A673 (cell line): ENCODE data around the gene HLCS. TPM values are rescaled to one million over a fixed set of nuclear protein-coding genes. Genes with fewer than 3 reads are reported as not detected.

ENCODE experiments used
- BruUV-seq: library from RNA; stranded (reverse); fragments of 400-500 nt; replicated peaks from 2 replicates; lab custom pipeline; 2021; lab: Mats Ljungman, UMichigan
- CTCF ChIA-PET: fragments of 300-600 bp; sonication (Branson Sonifier 250); formaldehyde crosslinking; loops from one replicate; lab custom pipeline; 2022; ENCODE audit warnings: antibody characterized with exemption; lab: Charles Lee
- POLR2A ChIA-PET: fragments of 300-600 bp; sonication (Branson Sonifier 250); formaldehyde crosslinking; loops from one replicate; lab custom pipeline; 2022; ENCODE audit warnings: antibody characterized with exemption; ENCODE audit not compliant: low non-redundant PET; lab: Charles Lee
- DNase-seq: peaks from one replicate; pipeline ENCODE4 v3.0.0-alpha.2; 2015; ENCODE audit warnings: low spot score
- H3K27ac ChIP-seq: fragments of 200-600 bp; sonication (generic); 2 replicates; pipeline ENCODE4 v1.5.1; 2016; ENCODE audit warnings: mixed run types, low read depth, mild to moderate bottlenecking, mixed read lengths, antibody characterized with exemption, low read length; ENCODE audit not compliant: poor library complexity, severe bottlenecking
- H3K27me3 ChIP-seq: fragments of 200-600 bp; sonication (generic); replicated peaks from 2 replicates; pipeline ENCODE4 v1.6.1; 2017; ENCODE audit warnings: mixed run types, low read depth, mild to moderate bottlenecking, mixed read lengths, antibody characterized with exemption, low read length; ENCODE audit not compliant: insufficient read depth, poor library complexity
- H3K36me3 ChIP-seq: fragments of 200-600 bp; sonication (generic); 2 replicates; pipeline ENCODE4 v1.6.1; 2016; ENCODE audit warnings: mixed run types, mild to moderate bottlenecking, mixed read lengths, antibody characterized with exemption, low read length; ENCODE audit not compliant: insufficient read depth, poor library complexity, severe bottlenecking
- H3K4me1 ChIP-seq: fragments of 200-600 bp; sonication (generic); 2 replicates; pipeline ENCODE4 v1.6.1; 2017; ENCODE audit warnings: mixed run types, mild to moderate bottlenecking, mixed read lengths, antibody characterized with exemption, low read length; ENCODE audit not compliant: insufficient read depth, poor library complexity, severe bottlenecking
- H3K4me3 ChIP-seq: fragments of 200-600 bp; sonication (generic); 2 replicates; pipeline ENCODE4 v1.5.1; 2016; ENCODE audit warnings: low read depth, mixed run types, mild to moderate bottlenecking, mixed read lengths, low read length; ENCODE audit not compliant: poor library complexity, severe bottlenecking
- H3K9me3 ChIP-seq: fragments of 200-600 bp; sonication (generic); 2 replicates; pipeline ENCODE4 v1.6.1; 2016; ENCODE audit warnings: mixed run types, low read depth, mild to moderate bottlenecking, mixed read lengths, antibody characterized with exemption, low read length; ENCODE audit not compliant: poor library complexity, severe bottlenecking
- CTCF ChIP-seq: fragments of 300-800, 200-600 bp; sonication (generic); conservative IDR thresholded peaks from 2 replicates; pipeline ENCODE4 v1.5.1; 2017; ENCODE audit warnings: low read depth, mild to moderate bottlenecking, antibody characterized with exemption, low read length, moderate library complexity, mixed read lengths
- EZH2 ChIP-seq: fragments of 200-600 bp; sonication (generic); IDR thresholded peaks from 2 replicates; pipeline ENCODE4 v1.6.1; 2017; ENCODE audit warnings: borderline replicate concordance, low read depth, mild to moderate bottlenecking, mixed read lengths, antibody characterized with exemption, low read length; ENCODE audit not compliant: poor library complexity, severe bottlenecking
- intact Hi-C: fragments of 100-400 bp; cut with micrococcal nuclease; formaldehyde crosslinking; loops from one replicate; pipeline ENCODE4 v1.10.0; 2022; ENCODE audit not compliant: unreplicated experiment
- total RNA-seq: library from RNA; stranded (reverse); gene quantifications from 2 replicates; pipeline ENCODE4 v1.2.3, GENCODE V29; 2021

Gene HLCS
- total RNA-seq, 1 experiment from 2014 or later: 15.3 TPM

- no peak overlapping the region for H3K27ac ChIP-seq
- CTCF ChIA-PET: interaction anchor here (0.6 kb wide), 1 partner anchor 115 kb away, joined by 3 read pairs; no protein-coding TSS in a partner anchor
- peaks cover 9% of the 10 kb centered on the region for H3K4me1 ChIP-seq
- intact Hi-C loops: no loop called here
- H3K36me3 ChIP-seq: no peaks in the 10 kb centered on the region
- H3K4me3 ChIP-seq: no peak overlapping the region
- TF ChIP-seq CTCF (no peak), EZH2 (no peak)
- no peaks in the 10 kb centered on the region for H3K9me3 ChIP-seq
- H3K27me3 ChIP-seq: no peaks in the 10 kb centered on the region
- POLR2A ChIA-PET: no interaction called here
- DNase-seq: no peak
- BruUV-seq: no TSS peak
These were observed 138.3 kb downstream of the HLCS start for GRCh38 chr21:36828208-36828607.

GRCh38 chr21:36825658-36826057, 140.8 kb downstream of the HLCS start:
- Histone ChIP-seq H3K27me3 (no peaks in the 10 kb centered on the region), H3K9me3 (no peaks in the 10 kb centered on the region), H3K4me3 (no peak overlapping the region), H3K4me1 (peaks cover 18% of the 10 kb centered on the region), H3K27ac (no peak overlapping the region), H3K36me3 (no peaks in the 10 kb centered on the region)
- BruUV-seq: no TSS peak
- POLR2A ChIA-PET: no interaction called here
- no peak for TF ChIP-seq CTCF
- TF ChIP-seq EZH2: no peak
- no peak for DNase-seq
- CTCF ChIA-PET: no interaction called here
- intact Hi-C loops: no loop called here

- no peaks in the 10 kb centered on the region for H3K27me3 ChIP-seq
- CTCF ChIA-PET: no interaction called here
- BruUV-seq: no TSS peak
- H3K9me3 ChIP-seq: no peaks in the 10 kb centered on the region
- peaks cover 26% of the 10 kb centered on the region for H3K4me1 ChIP-seq
- no peaks in the 10 kb centered on the region for H3K36me3 ChIP-seq
- DNase-seq: no peak
- H3K27ac ChIP-seq: no peak overlapping the region
- intact Hi-C loops: no loop called here
- TF ChIP-seq CTCF: no peak
- POLR2A ChIA-PET: no interaction called here
- H3K4me3 ChIP-seq: no peak overlapping the region
These were observed 145.5 kb downstream of the HLCS start for GRCh38 chr21:36821032-36821299.
